CD4-positive, alpha-beta T cell treated with Interleukin-6 at 100 ng/mL for 8 hours (primary cell): ENCODE measurements around the gene IFRD1.
"Not testable (repeated sequence)": the region's sequence is repeated elsewhere in the genome, so short reads cannot be mapped to it uniquely, and the experiment has no call there.

Source experiments
- DNase-seq: peaks from one replicate; pipeline ENCODE4 v3.0.0-alpha.2; 2020; ENCODE audit warnings: mixed read lengths, low spot score

Gene IFRD1

DNA sequence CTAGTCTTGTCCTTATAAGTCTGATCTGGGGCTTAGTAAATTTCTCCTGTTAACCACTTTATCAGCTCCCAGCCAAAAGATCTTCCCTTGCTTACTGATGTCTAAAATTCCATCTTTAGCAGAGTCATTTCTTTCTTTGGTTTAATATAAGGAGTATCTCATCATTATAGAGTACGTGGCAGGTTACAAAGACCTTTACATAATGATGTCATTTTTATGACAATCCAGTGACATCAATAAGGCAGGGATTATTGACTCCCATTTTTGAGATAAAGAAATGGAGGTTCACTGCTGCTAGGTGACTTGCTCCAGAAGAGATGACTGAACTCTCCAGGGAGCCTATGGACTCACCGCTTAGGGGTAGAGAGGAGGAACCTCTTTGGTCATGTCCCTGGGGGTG lies 8.1 kb upstream of the IFRD1 start:
- DNase-seq = no peak

- DNase-seq = no peak
Measured at GRCh38 chr7:112444505-112444904, 5.8 kb upstream of the IFRD1 start.

DNA sequence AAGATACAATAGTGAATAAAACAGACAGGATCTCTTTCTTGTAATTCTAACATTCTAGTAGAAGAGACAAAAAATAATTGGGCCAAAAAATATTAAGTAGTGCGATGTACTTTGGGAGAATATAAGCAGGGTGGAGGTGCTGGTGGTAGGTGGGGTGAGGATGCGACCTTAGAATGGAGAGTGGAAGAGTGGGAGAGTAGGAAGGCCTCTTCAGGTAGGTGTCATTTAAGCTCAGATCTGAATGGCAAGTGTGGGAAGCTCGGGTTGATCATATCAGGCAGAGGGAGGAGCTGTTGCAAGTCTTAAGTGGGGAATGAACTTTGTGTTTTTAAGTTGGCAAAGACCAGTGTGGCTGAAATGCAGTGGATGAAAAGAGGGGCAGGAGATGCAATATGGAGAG lies 3.8 kb upstream of the IFRD1 start:
- DNase-seq = no peak

DNA sequence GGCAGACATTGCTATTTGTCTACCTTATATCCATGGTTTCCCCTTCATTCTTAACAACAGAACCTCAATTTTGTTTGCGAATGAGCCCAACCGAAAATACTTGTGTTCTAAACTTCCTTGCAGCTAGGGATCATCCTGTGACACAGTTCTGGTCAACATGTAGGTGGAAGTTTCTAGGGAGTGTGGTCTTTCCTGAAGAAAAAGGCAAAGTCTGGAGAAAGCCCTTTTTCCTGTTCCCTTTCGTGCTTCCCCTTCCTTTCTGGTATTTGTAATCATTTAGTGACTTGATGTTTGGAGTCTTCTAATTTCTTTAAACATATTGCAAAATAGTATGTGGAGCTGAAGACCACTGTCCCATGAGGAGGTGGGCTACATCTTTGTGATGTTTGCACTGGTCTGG lies 2.9 kb upstream of the IFRD1 start:
- DNase-seq = no peak

DNA sequence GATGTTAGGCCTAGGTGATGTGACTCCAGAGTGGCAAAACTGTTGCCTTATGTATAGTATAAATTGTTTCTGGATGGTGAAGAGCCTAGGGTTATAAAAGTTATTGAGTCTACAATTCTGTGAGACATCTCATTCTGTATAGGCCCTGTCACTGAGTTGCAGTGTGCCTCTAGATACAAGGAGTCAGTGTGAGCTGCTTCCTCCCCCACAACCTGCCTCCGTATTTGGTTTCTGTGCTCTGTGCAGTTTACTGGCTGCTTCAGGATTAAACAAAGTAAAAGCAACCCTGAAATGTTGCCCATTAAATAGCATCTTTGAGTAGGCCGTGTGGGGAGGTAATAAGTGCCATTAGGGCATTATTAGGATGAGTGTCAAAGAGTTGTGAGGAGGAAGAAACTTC lies 1.9 kb upstream of the IFRD1 start:
- DNase-seq = no peak

GRCh38 chr7:112448891-112449290 lies 1.4 kb upstream of the IFRD1 start:
- DNase-seq = no peak

GRCh38 chr7:112449353-112449752 lies 907 bp upstream of the IFRD1 start:
- DNase-seq = peak; percentile 54

- DNase-seq = peak; percentile 89
Measured at GRCh38 chr7:112450807-112451761, 824 bp downstream of the IFRD1 start.

- no peak for DNase-seq
Measured at GRCh38 chr7:112452102-112452888, 2.0 kb downstream of the IFRD1 start.

GRCh38 chr7:112453505-112454171 lies 3.4 kb downstream of the IFRD1 start:
- no peak for DNase-seq

DNA sequence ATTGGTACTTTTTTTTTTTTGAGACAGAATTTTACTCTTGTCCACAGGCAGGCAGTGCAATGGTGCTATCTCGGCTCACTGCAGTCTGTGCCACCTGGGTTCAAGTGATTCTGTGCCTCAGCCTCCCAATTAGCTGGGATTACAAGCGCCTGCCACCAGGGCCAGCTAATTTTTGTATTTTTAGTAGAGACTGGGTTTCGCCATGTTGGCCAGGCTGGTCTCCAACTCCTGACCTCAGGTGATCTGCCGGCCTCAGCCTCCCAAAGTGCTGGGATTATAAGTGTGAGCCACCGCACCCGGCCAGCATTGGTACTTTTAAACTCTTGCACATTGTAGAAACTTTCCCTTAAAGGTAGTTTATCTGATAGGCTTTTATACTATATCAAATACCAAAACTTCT lies 3.9 kb downstream of the IFRD1 start:
- not testable (repeated sequence) for DNase-seq

DNA sequence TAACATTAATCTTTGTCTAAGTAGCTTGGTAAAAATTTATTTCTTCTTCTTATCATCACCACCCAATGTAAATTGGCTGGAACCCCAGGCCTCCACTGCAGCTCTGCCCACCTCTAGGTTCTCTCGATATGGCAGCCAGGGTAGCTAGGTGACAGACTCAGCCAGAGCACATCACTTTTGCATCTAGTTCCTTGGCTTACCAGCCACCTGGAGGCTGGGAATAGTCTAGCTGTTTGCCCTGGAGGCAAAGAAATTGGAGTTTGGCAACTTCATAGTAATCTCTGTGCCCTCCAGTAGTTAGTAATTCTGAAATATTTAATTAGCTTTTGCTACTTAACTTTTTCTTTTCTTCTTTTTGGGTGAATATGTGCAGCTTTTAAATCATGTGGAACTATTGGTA lies 9.4 kb downstream of the IFRD1 start:
- DNase-seq = no peak

GRCh38 chr7:112462236-112462635 lies 12.0 kb downstream of the IFRD1 start:
- no peak for DNase-seq

- DNase-seq = no peak
Measured at GRCh38 chr7:112467867-112468266, 17.6 kb downstream of the IFRD1 start.

GRCh38 chr7:112470194-112470593 lies 19.9 kb downstream of the IFRD1 start:
- DNase-seq = no peak

DNA sequence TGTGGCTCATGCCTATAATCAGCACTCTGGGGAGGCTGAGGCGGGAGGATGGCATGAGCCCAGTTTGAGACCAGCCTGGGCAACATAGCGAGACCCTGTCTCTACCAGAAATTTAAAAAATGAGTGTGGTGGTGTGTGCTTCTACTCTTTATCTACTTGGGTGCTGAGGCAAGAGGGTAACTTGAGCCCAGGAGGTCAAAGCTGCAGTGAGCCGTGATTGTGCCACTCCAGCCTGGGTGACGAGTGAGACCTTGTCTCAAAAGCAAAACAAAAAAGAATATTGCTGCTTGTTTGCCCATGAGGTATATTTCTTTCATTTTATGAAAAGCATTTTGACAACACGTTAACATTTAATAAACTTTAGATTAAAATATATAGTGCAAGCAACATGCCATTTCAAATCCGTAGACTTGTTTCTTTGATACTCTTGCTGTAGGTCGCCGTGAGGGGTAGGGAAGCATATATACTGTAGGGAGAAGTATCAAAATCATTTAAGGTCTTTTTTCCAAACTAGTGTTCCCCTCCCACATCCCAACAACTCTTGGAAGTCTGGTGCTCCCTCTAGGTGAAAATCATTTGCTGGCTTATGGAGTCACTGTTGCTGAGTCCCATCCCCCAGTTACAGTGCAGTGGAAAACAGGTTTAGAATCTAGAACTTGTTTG lies 26.3 kb downstream of the IFRD1 start:
- DNase-seq = no peak

DNA sequence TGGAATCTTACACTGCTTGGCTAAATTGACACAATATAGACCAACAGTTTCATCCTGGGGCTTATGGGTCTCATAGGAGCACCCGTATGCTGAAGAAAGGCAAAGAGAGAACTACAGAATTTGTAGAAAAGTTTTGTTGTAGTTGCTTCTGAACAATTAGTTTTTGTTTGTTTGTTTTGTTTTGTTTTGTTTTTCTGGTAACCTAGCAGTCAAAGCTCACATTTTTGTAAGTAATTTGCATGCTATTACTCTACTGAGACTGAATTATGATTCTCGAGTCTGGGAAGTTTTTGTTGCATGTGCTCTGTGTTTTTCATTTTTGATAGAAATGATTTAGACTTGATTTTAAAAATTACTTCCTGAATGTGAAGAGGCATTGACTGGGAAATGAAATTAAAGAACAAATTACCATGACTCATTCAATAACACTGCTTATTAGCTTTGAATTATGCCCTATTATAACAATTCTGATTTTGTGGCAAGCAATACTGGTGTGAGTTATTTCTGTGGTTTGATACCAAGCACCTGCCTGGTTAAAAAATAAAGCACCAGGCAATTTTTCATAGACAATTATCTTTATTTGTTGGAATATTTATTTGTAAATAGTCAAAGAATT lies 31.0 kb downstream of the IFRD1 start:
- no peak for DNase-seq

DNA sequence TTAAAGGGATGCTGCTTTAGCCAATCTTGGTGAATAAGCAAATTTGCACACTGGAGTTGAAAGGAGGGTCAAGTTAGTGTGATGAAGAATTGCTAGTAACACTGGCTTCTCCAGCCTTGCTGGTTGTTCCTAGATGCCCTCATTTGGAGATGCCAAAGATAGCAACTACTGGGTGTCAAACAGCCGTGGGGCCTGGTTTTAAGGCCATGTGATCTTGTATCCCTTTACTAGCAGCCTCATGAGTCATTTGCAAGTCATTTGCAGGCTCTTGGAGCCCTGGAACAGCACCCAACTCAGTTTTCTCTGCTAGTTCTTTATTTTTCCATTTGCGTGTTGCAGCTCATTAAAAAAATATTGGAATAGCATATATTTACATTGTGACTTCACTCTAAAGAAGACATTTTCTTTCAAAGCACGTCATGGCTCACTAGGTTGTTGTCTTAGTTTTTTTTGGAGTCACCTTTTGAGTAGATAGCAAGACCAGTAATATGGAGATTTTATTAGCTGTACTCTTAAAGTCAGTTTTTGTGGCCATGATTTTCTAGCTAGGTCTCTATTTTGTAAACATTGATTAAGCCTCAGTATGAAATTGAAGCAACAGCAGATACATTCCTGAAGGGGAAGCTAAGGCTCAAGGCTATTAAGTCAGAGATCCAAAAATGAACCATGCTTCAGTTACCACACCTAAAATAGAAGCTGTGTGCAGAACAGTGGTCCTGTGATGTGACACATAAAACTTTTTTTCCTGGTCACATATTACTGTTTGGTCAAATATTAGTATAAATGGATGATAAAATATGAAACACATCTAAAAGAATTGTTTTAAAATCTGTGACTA lies 31.8 kb downstream of the IFRD1 start:
- DNase-seq = no peak

- no peak for DNase-seq
Measured at GRCh38 chr7:112484671-112485167, 34.5 kb downstream of the IFRD1 start.

DNA sequence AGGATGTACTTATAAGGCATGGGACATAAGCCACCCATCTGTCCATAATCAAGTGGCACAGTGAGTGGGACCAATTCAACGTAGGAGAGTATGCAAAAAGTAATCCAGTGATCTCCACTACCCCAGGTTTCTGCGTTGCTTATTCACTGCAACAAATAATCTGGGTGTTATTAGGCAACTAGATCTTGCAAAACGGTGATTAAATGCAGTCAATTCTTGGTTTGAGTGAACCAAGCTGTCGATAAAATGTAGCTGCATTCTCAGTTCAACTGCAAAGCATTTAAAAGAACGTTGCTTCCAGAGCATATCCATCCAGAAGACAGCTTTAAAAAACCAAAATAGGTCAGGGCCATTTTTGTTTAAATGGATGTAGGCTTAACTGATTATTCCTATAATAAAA lies 35.5 kb downstream of the IFRD1 start:
- no peak for DNase-seq
